Hepatic stellate cell (primary cell): ENCODE results near the gene KCNH2.

Experiments
- DNase-seq: peaks from one replicate; pipeline ENCODE4 v3.0.0; 2011; ENCODE audit warnings: low spot score

The KCNH2 gene

DNA sequence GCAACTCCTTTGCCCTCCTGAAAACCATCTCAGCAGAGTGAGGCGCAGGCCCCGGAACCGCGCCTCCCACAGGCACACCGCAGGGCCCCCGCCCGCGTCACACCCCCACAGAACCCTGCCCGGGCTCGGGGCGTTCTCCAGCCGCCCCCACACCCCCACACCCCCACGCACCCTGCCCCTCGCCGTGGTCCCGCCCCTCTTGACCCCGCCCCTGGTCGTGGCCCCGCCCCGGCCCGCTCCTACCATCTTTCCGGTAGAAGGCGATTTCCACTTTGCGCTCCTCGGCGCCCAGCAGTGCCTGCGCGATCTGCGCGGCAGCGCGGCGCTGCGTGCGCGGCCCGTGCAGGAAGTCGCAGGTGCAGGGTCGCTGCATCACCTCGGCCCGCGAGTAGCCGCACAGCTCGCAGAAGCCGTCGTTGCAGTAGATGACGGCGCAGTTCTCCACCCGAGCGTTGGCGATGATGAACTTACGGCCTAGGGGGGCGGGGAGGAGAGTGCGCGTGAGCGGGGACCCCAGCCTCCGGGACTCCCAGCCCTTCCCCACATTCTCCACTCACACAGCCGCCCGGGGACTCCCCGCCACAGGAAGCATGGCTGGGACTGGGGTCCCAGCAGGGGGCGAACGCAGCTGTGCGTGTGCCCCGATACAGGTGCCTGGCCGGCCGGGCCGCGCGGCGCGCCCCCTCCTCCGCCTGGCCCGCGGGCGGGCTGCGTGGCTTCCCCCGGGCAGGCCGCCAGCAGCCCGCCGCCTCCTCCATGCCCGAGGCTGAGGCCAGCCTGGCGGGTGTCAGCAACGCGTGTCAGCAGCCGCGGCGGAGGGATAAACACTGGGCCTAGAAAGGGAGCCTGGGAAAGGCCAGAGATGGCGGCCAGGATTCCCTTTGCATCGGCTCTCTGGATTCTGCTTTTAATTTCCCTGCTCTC is 3.4 kb downstream of the KCNH2 start:
- DNase-seq: no peak

DNA sequence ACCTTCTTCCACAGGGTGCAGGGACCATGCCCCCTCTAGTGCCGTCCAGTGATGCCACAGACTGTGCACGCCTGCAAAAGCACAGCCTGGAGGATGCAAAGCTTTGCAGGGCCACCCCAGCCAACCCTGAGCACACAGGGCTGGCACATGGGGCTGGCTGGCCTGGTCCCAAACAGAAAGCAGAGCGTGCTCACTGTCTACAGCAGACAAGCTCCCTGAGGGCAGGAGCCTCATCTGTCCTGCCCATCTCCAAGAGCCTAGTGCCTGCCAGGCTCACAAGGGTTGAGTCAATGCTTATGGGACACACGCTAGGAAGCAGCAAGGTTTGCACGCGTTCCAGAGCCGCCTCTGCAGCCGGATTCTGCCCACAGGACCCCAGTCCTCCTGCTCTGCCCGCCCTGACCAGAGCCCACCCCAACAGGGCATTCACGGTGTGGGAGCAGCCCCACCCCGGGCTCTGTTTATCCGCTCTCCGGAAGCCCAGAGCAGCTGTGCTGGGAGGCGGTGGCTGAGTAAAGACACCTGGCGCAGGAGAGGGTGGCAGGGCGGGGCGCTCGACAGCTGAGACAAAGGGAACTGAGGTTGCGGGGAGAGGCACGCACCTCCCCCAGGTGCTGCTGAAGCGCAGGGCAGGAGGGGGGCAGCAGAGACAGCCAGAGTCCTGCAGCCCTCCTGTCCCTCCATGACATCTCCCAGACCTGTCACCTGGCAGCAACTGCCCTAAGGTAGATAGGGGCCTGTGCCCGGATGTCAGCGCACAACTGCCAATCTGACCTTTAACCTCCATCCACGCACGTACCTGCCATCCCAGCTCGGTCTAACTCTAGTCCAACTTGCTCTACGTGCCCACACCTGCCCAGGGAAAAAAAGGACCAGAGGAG is 4.3 kb downstream of the KCNH2 start:
- DNase-seq: no peak

DNA sequence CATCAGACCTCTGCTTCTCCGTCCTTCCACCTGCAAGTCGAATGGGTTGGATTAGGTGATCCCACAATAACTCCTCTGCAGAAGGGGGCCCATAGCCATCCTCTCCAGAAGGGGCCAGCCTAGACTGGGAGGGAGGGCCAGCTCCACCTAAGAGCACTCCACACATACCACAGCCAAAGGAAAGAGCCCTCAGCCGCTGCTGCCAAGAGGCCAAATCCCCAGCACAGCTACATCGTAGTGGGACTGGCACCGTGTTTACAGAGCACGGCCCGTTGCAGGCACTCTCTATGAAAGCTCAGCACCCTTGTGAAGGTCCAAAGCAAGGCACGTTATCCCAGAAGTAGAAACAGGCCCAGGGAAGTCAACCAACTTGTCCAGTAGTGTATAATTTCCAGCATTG is 5.4 kb downstream of the KCNH2 start:
- no peak for DNase-seq

DNA sequence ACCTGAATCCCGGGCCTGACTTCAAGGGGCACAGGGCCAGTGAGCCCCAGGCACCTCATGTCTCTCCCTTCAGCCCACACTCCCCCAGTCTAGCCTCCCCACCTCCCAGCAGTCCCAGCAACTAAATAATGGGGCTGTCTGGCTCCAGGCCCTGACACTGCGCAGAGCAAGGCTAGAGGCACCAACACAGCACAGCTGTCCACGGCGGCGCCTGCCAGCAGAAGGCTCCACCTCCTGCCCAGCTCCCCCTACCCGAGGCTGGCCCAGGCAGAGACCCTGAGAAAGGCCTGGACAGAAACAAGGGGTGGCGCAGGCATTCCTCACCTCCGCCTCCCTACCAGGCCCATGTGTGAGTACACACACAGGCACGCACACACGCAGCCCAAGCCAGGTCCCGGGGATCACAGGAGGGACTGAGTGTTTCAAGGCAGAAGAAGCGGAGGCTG is 6.1 kb downstream of the KCNH2 start:
- DNase-seq: no peak

DNA sequence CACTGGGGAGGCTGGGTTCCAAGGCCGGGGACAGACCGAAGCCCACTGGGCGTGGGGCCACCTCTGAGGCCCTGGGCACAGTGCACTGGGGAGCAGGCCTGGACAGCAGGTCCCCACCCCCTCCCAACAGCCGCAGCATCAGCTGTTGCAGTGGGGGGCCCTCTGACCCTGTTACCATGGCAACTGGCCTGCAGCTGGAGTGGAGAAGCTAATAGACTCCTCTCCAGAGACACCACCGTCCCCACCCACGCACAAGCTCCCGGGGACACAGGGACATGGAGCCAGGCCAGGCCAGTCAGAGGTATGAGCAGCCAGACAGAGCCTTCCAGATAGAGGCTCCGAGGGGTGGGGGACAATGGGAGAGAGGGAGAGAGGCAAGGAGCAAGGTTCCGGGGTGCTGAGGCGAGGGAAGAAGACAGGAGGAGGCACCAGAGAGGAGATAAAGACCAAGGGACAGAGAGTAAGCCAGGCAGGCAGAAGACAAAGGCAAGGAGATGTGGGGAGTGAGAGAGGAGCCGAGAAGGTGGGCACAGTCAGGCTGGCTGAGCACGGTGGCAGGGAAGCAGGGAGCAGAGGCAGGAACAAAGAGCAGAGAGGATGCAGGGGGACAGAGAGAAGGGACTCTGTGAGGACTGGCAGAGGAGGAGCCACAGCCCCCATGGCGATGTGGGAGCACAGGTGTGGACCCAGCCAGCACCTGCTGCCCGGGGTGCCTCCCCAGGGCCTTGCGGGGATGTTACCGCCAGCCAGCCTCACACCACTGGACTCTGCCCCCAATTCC is 6.7 kb downstream of the KCNH2 start:
- DNase-seq: no peak

DNA sequence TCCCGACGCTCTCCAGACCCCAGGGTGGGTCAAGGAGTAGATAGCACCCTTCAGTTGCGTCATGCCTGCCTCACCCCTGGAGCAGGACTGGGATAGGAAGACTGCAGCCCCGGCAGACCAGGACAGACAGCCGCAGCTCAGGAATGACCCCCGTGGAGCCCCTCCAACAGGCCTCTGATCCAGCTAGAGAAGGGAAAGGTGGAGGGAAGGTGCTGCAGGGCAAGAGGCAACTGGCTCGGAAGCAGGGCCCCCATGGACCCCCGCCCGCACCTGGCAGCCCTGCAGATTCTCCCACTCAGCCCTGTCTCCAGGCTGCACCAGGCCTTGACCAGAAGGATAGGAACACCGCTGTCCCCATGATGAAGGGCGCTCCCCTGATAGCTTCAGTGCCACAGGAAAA is 7.7 kb downstream of the KCNH2 start:
- no peak for DNase-seq

DNA sequence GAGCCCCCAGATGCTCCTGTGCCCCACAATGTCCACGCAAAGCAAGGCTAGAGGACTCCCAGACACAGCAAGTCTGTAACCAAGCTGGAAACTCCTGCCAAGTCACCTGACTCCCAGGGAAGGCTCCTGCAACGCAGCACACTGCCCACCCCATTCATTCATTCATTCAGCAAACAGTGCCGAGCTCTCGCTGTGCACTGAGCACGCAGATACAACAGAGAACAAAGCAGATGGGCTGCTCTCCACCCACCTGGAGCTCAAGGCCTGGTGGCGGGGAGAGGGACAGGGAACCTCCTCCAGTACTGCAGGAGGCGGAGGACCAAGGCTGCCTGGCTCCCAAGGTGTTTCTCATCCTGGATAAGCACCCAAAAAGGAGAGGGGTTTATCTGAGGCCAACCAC is 8.6 kb downstream of the KCNH2 start:
- DNase-seq: no peak

DNA sequence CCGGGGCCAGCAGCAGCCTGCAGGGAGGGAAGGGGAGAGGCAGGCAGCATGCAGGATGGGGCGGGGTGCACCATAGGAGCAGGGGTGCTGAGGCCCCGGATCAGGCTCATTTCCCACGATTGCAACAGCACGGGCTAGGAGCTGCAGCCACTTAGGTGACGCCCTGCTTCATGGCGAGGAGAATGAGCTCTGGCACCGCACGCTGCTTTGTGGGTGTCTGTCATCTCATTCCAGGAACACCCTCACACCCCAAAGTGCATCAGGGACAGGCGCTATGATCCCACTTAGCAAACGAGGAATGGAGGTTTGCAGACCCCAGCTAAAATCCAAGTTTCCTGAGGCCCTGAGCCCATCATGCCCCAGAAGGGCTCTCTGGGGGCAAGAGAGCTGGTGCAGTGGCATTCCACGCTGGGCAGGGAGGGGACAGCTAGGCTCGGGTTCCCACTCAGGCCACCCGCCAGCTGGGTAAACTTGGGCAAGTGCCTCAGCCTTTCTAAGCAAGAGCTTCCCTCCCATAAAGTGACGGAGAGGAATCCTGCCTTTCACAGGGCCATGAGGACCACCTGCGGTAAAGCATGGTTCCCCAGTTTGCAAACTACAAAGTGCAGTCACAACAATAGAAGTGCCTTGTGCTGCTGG is 9.3 kb downstream of the KCNH2 start:
- no peak for DNase-seq

DNA sequence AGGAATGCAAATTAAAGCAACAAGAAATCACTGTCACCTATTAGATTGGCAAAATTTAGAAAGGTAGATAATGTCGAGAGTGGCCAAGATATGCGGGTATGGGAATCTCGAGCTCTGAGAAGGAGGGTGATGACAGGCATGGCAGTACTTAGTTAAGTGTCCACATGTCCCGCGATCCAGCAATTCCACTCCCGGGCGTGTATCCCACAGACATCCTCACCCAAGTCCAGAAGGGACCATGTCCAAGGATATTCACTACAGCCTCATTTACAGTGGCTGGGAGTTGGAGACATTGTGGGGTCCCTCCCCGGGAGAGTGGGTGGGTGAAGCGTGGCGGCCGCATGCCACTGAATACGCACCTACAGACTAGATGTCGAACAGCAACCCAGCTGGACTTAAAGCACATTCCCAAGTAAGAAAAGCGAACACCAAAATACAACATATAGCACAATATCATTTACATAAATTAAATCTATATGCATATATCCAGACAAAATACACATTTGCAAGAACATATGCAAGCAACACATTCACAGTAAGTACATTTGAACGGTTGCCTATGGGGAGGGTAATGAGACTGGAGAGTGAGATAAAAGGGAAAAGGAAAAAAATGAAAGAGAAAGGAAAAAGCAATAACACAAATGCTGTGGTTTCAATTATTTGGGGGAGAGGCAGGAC is 9.9 kb downstream of the KCNH2 start:
- no peak for DNase-seq

DNA sequence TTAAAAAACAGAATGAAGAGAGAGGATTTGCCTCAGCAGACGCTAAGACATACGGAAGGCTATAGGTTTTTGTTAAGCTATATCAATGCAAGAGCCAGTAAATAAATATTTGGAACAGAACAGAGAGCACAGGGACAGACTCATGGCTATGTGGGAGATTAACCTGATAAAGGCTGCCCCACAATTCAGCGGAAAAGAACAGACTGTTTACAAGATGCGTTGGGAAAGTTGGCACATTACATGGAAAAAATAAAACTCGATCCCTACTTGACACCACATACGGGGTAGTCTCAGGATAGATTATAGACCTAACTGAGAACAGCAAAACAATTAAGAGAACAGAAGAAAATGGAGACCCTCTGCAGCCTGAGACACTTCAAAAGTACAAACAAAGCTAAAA is 10.8 kb downstream of the KCNH2 start:
- DNase-seq: no peak

DNA sequence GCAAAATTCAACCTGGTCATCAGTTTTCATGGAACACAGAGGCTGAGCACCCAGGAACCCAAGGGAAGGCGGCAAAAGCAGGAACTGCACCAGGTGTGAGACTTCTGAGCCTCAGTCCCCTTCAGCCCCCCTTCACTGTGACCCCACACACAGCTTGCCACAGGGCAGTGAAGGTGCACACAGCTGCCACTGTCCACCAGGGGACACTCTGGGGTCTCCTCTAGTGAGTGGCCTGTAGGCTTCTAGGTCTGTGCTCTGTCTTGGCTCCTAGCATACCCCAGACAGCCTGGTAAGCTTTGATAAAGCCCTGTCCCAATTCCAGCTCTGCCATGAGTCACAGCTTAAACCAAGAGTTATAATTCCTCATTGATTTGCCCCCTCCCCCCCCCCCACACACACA is 12.1 kb downstream of the KCNH2 start:
- no peak for DNase-seq

DNA sequence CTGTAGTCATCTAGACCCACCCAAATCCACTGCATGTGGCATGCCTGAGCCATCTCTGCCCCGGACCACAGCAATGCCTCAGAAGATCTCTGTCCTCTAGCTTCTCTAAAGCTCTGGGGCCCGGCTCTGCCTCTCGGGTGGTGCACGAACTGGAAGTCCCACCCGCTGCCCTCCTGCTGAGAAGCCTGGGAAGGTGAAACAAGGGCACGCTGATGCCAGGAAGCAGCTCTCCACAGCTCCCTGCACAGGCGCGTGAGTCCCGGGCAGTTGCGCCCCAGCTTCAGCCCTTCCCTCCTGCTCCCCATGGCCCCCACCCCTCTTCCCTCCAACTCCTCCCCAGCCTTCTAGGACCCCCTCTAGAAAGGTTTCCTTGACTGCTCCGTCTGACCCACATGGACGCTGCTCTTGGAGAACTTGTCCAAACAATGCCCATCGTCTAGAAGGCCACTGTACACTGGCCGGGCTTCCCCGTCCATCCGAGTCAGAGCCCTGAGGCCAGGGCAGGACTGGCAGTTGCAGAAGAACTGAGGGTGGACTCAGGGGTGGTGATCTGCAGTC is 12.8 kb downstream of the KCNH2 start:
- no peak for DNase-seq

DNA sequence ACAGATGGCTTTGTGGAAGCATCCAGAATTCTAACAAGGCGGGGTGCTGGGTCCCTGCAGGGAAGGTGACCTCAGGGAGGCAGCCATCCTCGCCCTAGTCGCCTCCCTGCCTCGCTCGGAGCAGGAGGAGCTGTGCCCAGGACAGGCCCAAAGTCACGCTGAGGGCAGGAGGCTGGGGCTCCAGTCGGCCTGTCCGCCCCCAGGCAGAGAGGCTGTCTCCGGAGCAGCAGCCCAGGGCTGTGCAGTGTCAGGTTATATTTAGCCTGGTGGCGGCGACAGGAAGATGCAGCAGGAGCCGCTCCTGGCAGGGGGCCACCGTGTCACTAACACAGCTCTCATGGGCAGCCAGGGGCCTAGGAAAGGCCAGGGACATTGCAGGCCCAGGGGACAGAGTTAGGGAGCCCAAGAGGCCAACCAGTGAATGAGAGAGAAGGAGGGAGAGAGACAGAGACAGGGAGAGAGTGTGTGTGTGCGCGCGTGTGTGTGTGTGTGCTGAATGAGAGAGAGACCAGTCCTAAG is 13.5 kb downstream of the KCNH2 start:
- peak; percentile 68 for DNase-seq

DNA sequence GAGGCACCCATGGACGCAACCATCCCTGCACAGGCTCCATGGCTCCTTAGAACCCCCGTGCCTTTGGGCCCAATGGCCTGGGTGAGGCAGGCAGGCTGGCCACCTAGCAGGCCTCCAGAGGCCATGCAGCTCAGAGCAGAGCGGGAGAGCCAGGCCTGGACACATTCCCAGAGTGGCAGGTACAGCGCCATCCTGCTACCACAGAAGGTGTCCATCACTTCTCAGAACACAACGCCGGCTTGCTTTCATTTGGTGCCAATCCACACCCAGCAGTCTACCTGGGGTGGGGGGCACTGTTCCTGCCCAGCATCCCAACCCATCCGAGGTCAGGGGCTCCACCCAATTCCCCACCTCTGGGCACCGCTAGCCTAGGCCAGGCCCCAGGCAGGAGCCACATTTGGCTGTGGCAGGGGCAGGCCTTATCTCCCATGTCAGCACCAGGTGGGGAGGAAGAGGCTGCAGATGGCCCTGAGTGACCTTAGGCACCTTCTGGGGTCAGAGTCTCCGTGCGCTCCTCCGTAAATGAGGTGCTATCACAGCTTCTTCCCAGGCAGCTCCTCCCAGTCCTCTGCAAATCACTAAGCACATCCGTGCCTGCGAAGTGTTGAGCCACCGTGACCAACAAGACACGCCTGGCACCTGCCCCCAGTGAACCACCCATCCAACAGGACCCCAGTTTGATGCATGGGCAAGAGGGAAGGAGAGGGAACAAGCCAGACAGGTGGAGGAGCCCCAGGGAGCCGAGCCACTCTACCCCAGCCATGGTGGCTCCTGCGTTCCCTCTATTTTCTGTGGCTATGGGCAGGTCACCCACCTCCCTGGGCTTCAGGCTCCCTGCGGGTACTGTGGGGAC is 14.2 kb downstream of the KCNH2 start:
- DNase-seq: no peak

DNA sequence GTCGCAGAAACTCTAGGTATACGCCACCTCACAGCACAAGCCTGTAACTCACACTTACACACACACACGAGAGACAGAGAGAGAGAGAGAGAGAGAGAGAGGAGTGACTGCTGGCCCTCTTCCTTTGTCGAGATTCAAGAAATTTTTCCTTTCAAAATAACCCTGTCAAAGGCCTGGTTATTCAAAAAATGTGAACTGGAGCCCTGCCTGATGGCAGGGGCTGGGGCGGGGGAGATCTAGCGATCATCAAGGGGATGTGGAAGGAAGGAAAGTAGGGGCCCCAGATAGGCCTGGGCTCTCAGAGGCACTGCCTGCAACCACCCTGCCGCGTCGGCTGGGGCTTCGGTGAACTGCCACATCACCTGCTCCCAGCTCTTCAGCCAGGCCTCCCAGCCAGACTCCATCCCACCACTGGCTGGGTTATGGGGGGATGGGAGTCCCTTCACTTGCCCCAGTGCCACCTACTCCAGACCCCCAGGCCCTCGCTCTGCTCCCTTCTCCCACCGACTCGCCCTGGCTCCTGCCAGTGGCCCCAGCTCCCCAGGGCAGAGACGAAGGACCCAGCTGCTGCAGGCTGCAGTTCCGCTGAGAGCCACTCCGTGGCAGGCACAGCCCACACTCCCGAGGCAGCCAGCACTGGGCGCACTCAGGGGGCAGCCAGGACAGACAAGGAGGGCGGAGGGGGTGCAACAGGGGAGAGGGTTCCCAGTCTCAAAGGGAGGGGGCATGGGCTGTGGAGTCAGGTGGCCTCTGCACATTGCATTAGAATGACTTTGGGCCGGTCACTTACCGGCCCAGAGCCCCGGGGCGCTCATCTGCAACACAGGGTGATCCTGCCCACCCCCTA is 15.3 kb downstream of the KCNH2 start:
- DNase-seq: peak; percentile 90

DNA sequence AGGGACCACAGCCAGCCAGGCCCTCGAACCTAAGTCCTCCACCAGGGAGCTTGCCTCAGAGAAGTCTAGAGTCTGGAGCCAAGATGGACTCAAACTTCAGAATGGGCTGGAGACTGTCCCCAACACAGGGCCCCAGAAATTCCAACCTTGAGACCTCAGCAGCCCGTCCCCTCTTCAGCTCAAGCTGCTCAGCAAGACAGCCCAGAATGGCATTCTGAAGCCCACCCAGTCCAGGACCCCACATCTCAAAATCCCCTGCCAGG is 15.9 kb downstream of the KCNH2 start:
- no peak for DNase-seq

DNA sequence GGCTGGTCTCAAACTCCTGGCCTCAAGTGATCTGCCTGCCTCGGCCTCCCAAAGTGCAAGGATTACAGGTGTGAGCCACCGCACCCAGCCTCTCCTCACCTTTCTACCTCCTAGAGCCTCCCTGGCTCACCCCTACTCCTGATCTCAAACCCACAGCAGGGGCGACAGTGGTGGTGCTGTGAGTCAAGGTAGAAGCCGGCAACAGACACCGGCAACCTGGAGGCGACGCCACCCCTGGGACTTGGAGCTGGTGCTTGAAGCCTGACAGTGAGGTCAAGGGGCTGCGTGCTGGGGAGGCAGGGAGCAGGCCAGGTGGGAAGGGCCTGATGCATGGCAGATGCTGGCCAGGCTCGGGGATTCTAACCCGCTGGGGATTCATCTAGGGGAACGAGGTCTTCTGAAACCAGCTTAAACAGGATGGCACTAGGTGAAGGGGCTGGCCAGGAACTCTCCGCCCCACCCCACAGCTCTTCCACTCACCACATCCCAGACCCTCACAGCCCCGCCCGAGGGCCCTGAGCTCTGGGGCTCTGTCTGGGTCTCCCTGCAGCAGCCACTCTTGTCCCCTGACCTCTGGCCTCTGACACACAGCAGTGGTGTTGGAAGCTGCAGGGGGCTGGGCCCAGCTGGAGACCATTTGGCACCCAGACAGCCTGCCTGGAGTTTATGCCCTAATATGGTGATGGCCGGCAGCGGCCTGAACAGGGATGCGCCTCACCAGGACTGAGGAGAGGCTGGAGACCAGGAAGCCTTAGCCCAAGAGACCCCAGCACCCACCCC is 16.4 kb downstream of the KCNH2 start:
- DNase-seq: no peak
